DND-41 (cell line): ENCODE results near the gene CACNB2.

ENCODE experiments used
- CTCF ChIP-seq: IDR thresholded peaks from 2 replicates; pipeline ENCODE4 v1.5.1; 2012; ENCODE audit warnings: borderline replicate concordance, low read length, moderate library complexity, mild to moderate bottlenecking; ENCODE audit not compliant: poor library complexity, severe bottlenecking; ENCODE audit errors: extremely low read depth
- EZH2 ChIP-seq: IDR thresholded peaks from 3 replicates; pipeline ENCODE4 v1.6.1; 2012; ENCODE audit warnings: borderline replicate concordance, low read depth, mild to moderate bottlenecking, moderate library complexity, low read length, inconsistent platforms; ENCODE audit not compliant: severe bottlenecking

DNA sequence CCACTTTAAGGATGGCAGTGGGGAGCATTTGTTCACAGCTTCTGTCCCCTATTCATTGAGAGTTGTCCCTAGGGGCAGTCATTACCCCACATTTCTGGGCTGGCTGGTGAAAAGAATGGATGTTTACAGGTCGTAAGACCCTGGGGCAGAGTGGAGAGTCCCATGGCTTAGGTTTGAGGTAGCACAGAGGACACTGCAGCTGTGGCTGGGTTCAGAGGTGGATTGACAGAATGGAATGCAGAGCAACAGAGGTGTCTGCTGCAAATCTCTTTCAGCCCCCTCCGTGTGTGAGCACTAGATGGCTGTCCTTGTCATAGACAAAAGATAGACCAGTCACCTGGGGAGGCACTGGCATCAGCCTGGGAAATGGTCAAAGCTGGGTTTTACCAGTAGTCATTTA is 141.9 kb downstream of the CACNB2 start:
- TF ChIP-seq CTCF, result no peak
- no peak for TF ChIP-seq EZH2
